ENCODE data around the gene EIF4G3.
"Not testable (repeated sequence)": the region's sequence is repeated elsewhere in the genome, so short reads cannot be mapped to it uniquely, and the experiment has no call there.

EIF4G3 gene

DNA sequence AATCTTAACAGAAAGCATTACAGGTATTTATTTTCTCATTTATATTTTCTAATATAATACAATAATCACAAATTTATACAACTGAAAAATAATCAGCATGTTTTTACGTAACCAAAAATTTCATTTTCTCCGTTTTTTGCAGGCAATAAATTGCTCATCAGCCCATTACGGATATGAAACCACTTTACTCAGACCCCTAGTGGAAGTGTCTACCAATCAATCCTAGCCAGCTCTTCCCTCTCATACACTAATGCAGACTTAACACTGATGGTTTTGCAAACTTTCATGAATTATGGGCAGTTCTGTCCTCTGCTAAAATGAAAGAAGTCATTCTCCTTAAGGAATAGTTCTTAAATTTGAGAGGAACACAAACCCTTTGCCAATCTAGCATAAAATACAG, 124.7 kb downstream of the EIF4G3 start:
- H3K4me3 ChIP-seq (ENCODE audit: low read length): no peak overlapping the region
- no peak for DNase-seq (ENCODE audit: low read depth, low spot score)

DNA sequence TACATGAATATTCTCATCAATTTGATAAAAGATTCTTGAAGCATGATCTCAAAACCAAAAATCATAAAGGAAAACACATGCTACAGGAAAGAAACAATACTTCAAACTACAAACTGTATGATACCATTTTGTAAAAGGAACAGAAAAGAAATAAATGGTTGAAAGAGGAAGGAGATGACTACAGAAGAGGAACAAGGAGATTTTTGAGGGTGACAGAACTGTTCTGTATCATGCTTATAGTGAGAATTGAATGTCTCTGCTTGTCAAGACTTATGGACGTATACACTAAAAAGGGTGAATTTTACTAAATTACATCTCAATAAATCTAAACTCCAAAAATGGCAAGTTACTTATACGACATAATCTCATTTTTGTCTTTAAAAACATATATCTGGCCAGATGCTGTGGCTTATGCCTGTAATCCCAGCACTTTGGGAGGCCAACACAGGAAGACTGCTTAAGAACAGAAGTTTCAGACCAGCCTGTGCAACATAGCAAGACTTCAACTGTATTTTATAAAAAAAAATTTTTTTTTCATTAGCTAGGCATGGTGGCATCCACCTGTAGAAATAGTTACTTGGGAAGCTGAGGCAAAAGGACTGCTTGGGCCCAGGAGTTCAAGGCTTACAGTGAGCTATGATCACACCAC, 125.4 kb downstream of the EIF4G3 start:
- no peak for DNase-seq (ENCODE audit: low read depth, low spot score)
- H3K4me3 ChIP-seq (ENCODE audit: low read length): no peak overlapping the region

- H3K4me3 ChIP-seq (ENCODE audit: low read length): no peak overlapping the region
- DNase-seq (ENCODE audit: low read depth, low spot score): no peak
Observed at GRCh38 chr1:21050031-21050430, 126.7 kb downstream of the EIF4G3 start.

- no peak overlapping the region for H3K4me3 ChIP-seq (ENCODE audit: low read length)
- DNase-seq (ENCODE audit: low read depth, low spot score): no peak
Observed at GRCh38 chr1:21048462-21048861, 128.2 kb downstream of the EIF4G3 start.

DNA sequence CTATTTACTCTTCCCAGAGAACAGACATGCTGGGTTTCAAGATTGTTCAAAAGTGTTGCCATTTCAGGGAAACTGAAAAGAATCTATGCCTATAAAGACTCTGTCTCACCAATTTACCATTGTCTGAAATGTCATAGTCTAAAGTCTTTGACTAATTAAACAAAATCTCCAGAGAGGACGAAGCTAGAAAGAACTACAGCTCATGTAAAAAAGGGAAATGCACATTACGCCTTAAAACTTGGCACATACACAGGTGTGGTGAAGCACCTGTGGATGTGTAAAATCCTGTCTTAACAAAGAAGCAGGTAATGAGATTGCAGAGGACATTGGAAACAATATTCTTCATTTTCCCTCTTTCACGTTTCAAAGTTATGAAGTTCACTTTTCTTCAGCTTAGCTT, 130.6 kb downstream of the EIF4G3 start:
- no peak overlapping the region for H3K4me3 ChIP-seq (ENCODE audit: low read length)
- no peak for DNase-seq (ENCODE audit: low read depth, low spot score)

- no peak overlapping the region for H3K4me3 ChIP-seq (ENCODE audit: low read length)
- DNase-seq (ENCODE audit: low read depth, low spot score): no peak
Observed at GRCh38 chr1:21045351-21045750, 131.3 kb downstream of the EIF4G3 start.

DNA sequence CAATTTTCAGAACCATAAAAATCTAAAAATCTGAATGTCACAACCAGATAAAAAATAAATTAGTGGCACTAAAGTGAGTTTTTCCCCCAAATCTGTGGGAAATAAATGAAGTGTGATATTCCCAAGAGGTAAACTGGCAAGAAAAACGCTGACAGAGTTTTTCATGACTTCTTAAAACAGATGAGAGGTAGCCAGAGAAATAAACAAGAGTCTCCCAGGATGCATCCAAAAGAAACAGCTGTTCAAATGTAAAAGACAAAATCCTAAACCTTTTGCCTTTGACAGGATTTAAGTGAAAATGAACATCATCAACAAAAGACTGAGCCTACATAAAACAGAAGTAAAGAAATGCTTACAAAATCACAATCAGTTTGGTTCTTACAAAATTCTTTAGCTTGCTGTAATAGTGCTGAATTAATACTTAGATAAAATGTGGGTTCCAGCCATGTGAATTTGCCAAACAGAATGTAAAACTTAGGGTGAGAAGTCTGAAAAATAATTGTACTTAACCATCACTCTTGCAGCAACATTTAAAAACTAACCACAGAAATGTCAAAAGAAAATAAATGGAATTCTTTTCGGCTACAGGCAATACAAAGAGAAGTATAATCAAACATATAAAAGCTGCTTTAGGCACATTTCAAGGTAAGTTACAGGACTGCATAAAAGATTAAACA, 133.6 kb downstream of the EIF4G3 start:
- DNase-seq (ENCODE audit: low read depth, low spot score): no peak
- no peak overlapping the region for H3K4me3 ChIP-seq (ENCODE audit: low read length)

- no peak overlapping the region for H3K4me3 ChIP-seq (ENCODE audit: low read length)
- DNase-seq (ENCODE audit: low read depth, low spot score): no peak
Observed at GRCh38 chr1:21041541-21041940, 135.2 kb downstream of the EIF4G3 start.

DNA sequence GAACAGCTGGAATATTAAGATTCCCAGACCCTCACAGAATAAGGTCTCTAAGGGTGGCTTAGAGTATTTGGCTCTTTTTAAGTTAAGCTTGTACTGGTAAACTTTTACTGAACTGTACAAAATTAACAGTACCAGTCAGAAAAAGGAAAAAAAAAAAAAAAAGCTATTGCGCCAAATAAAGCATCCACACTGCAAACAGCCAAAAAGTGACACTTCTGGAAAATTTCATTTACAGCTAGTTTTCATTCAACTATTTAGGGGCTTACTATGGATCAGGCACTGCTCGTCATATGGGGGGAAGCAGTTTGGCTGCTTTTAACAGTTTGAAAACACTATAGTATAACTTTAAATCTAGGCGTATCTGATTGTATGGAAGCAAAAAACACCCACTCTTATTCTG, 139.6 kb downstream of the EIF4G3 start:
- H3K4me3 ChIP-seq (ENCODE audit: low read length): no peak overlapping the region
- no peak for DNase-seq (ENCODE audit: low read depth, low spot score)

- DNase-seq (ENCODE audit: low read depth, low spot score): no peak
Observed at GRCh38 chr1:21035794-21036193, 140.9 kb downstream of the EIF4G3 start.

GRCh38 chr1:21034725-21035628, 141.7 kb downstream of the EIF4G3 start:
- H3K4me3 ChIP-seq (ENCODE audit: low read length): no peak overlapping the region
- DNase-seq (ENCODE audit: low read depth, low spot score): no peak

More at GRCh38 chr1:21035794-21036193, 140.9 kb downstream of the EIF4G3 start:
- no peak overlapping the region for H3K4me3 ChIP-seq (ENCODE audit: low read length)

DNA sequence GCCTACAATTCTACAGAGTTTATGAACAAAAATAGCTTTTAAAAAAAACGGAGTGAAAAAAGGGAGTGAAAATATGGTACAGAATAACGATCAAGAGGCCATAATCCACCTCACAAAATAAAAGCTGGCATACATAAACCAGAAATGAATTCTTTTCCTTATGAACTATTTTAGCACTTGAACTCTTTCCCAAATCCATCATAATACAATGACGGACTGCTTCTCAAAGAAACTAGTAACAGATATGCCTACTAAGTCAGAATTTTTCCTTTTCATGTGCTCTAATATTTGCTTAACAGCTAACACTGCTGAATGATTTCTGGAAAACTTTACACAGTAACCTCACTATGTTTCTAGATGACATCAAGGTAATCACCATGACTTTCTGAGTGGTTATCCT, 144.0 kb downstream of the EIF4G3 start:
- DNase-seq (ENCODE audit: low read depth, low spot score): no peak
- no peak overlapping the region for H3K4me3 ChIP-seq (ENCODE audit: low read length)

GRCh38 chr1:21030181-21030580, 146.5 kb downstream of the EIF4G3 start:
- no peak for DNase-seq (ENCODE audit: low read depth, low spot score)

GRCh38 chr1:21028520-21029145, 148.1 kb downstream of the EIF4G3 start:
- DNase-seq (ENCODE audit: low read depth, low spot score): no peak
- H3K4me3 ChIP-seq (ENCODE audit: low read length): no peak overlapping the region

More at GRCh38 chr1:21030181-21030580, 146.5 kb downstream of the EIF4G3 start:
- H3K4me3 ChIP-seq (ENCODE audit: low read length): no peak overlapping the region

DNA sequence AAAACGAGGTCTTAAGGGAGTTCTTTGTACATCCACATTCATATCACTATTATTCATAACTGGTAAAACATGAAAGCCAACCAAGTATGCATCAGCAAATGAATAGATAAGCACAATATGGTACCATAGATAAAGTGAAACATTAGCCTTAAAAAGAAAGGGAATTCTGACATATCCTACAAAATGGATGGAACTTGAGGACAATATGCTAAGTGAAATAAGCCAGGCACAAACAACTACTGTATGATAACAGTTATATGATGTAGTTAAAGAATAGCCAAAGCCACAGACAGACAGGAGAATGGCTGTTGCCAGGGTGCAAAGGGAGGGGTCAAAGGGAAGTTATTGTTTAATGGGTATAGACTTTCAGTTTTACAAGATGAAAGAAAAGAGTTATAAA, 148.9 kb downstream of the EIF4G3 start:
- no peak overlapping the region for H3K4me3 ChIP-seq (ENCODE audit: low read length)
- no peak for DNase-seq (ENCODE audit: low read depth, low spot score)

GRCh38 chr1:21024918-21025317, 151.8 kb downstream of the EIF4G3 start:
- no peak for DNase-seq (ENCODE audit: low read depth, low spot score)
- H3K4me3 ChIP-seq (ENCODE audit: low read length): no peak overlapping the region

DNA sequence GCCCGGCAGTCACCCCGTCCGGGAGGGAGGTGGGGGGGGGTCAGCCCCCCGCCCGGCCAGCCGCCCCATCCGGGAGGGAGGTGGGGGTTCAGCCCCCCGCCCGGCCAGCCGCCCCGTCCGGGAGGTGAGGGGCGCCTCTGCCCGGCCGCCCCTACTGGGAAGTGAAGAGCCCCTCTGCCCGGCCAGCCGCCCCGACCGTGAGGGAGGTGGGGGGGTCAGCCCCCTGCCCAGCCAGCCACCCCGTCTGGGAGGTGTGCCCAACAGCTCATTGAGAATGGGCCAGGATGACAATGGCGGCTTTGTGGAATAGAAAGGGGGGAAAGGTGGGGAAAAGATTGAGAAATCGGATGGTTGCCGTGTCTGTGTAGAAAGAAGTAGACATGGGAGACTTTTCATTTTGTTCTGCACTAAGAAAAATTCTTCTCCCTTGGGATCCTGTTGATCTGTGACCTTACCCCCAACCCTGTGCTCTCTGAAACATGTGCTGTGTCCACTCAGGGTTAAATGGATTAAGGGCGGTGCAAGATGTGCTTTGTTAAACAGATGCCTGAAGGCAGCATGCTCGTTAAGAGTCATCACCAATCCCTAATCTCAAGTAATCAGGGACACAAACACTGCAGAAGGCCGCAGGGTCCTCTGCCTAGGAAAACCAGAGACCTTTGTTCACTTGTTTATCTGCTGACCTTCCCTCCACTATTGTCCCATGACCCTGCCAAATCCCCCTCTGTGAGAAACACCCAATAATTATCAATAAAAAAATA, 152.4 kb downstream of the EIF4G3 start:
- DNase-seq (ENCODE audit: low read depth, low spot score); H3K4me3 ChIP-seq (ENCODE audit: low read length): not testable (repeated sequence)

GRCh38 chr1:21022279-21023040, 154.2 kb downstream of the EIF4G3 start:
- peak; percentile 60 for DNase-seq (ENCODE audit: low read depth, low spot score)

More at GRCh38 chr1:21022279-21023040, 154.2 kb downstream of the EIF4G3 start:
- H3K4me3 ChIP-seq (ENCODE audit: low read length): no peak overlapping the region

Data from Jurkat, Clone E6-1 (cell line).